HK-2 (cell line): ENCODE measurements around the gene ESRRB.

ENCODE experiments used
- DNase-seq: peaks from one replicate; pipeline ENCODE4 v3.0.0-alpha.2; 2018; ENCODE audit not compliant: unreplicated experiment

The ESRRB gene

DNA sequence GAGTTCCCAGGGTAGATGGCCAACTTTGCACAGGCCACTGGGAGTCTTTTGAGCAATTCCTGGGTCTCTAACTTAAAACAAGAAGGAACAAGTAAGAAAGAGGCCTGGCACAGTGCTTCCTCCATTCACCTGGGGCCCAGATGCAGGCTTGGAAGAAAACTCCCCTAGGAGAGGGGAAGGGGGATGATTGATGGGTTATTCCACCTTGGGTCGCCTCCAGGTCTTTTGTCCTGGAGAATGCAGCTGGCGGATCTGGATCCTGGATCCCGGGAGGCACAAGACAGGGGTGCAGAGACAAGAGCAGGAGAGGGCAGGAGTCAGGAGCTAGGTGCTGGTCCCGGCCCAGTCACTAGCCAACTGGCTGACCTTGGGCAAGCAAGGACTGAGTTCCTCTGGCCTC lies 74.5 kb downstream of the ESRRB start:
- no peak for DNase-seq

DNA sequence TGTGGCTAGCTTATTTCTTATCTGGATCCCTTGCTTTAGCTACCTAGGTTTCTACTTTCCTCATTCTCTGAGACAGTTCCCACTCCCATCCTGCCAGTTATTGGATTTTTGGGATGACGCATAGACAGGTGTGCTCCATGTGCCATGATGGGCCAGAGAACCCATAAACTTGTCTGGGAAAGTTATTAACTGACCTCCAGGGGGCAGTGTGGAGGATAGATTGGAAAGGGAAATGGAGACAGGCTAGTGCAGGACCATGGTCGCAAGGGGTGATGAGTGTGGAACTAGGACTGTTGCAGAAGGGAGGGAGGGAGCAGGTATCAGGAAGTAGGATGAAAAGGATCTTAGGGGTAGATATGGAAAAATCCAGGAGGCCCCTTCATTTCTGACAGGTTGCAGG lies 80.3 kb downstream of the ESRRB start:
- no peak for DNase-seq

DNA sequence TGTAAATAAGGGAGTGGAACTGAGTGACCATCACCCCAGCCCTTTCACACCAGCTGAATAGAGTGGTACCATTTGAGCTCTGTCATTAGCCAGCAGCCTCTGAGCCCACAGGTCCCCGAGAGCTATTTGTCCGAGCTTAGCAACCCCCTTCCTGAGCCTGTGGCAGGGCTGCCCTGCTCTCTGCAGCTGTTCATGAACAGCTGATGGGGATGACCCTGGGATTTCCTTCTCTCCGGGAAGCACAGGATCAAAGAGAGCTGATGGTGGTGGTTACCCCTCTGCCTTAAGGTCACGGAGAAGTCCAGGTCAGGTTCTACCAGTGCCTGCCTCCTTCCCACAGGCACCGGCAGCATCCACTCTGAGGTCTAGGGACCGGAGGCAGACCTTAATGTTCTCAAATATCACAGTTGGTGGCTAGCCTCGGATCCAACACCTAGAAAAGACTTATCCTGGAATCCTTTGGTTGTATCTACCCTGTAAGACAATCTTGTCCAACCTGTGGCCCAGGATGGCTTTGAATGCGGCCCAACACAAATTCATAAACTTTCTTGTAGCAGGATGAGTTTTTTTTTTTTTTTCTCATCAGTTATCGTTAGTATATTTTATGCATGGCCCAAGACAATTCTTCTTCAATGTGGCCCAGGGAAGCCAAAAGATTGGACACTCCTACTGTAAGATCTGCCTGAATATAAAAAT lies 81.1 kb downstream of the ESRRB start:
- DNase-seq: no peak

- DNase-seq: no peak
Measured at GRCh38 chr14:76457841-76458240, 81.9 kb downstream of the ESRRB start.

DNA sequence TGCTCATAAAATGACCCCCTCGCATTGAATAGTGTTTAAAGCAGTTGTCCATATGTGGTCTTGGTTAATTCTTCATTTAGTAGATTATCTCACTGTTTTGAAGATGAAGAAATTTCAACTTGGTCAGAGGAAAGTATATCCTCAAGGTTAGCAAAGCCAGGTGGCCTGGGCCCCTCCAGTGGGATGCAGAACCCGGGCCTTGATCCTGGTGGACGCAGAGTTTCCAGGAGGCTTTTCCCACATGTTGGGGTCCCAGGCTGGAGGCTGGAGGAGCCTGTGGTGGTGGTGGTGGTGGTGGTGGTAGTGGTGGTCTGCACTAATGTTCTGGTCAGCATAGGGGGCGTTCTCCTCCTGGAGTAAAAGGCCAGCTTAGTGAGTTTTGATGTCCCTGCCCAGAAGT lies 85.9 kb downstream of the ESRRB start:
- no peak for DNase-seq

DNA sequence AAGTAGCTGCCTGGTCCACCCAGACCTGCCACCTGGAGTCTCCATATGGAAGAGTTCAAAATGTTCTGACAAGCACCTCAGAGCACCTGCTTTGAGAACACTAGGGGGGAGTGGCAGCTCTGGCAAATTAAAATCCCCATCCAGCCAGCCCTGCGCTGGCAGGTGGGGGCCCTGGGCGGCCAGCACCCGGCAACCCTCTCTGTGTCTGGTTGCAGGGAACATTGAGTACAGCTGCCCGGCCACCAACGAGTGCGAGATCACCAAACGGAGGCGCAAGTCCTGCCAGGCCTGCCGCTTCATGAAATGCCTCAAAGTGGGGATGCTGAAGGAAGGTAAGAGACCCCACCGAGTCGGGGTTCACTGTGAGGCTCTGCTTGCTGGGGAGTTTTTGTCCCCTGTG lies 86.4 kb downstream of the ESRRB start:
- DNase-seq: no peak

DNA sequence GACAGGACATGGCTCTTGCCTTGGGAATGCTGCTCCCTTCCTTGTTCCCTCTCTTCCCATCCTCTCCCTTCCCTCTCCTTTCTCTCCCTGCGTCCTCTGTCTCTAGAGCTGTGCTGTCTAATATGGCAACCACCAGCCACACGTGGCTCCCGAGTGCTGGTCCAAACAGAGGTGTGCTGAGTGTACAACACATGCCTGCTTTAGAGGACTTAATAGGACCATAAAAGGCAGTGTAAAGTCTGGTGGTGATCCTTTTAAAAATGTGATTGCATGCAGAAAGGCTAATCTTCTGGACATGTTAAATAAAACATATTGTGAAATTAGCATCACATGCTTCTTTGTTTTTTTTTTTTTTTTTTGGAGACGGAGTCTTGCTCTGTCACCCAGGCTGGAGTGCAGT lies 87.2 kb downstream of the ESRRB start:
- no peak for DNase-seq

- DNase-seq: no peak
Measured at GRCh38 chr14:76464856-76465255, 88.9 kb downstream of the ESRRB start.

- DNase-seq: no peak
Measured at GRCh38 chr14:76465664-76466063, 89.7 kb downstream of the ESRRB start.

- no peak for DNase-seq
Measured at GRCh38 chr14:76467711-76468155, 91.8 kb downstream of the ESRRB start.

DNA sequence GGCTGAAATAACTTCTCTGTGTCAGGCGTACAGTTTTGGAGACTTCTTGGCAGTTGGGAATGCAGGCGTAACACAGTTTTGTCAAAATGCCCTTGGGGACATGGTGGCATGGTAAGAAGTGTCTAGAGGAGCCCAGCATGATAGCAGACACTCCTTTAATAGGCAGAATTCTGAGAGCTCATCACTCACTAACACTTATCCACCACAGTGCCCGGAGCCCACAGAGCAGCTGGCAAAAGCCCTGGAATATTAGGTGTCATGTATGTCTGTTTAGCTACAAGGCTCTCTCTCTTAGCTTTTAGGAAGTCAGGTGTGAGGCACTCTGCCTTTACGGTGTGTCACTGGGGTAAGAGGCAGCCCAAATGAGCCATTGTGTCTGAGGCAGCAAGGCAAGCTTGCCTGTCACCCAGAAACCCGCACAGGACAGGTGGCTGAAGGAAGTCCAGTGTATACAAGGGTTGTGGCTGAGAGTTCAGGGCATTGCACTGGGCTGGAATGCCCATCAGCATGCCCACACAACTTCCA lies 96.3 kb downstream of the ESRRB start:
- DNase-seq: no peak

DNA sequence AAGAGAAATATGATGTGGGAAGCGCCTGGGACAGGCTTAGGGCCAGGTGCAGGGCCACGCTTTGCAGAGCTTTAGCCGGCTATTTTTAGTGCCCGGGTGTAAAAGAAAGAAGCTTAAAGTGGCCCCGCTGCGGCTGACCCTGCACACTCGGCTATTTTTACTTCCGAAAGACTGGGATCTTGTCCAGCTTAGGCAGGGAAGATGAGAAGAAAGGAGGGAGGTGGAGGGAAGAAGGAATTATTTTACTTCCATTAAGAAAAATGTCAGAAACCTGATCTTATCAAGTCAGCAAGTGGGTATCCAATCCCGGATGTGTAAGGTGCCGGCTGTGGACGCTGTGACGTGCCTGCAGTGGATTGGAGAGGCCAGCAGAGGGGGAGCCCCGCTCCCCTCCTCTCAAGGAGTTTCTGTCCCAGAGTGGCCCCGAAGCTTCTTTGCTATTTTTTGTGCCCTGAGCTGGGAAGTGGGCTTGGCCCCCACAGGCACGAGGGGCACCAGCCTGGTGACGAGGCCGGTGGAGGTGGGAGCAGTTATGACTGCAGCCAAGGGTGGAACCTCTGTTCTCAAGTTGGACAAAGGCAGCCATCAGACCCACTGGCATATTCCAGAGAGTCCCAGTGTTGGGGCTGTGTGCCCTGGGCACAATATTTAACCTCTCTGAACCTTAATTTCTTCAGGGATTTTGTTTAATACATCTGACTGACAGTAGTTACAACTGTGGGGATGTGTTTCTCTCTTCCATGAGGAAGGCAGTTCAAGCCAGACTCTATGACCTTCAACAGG lies 97.7 kb downstream of the ESRRB start:
- DNase-seq: no peak

DNA sequence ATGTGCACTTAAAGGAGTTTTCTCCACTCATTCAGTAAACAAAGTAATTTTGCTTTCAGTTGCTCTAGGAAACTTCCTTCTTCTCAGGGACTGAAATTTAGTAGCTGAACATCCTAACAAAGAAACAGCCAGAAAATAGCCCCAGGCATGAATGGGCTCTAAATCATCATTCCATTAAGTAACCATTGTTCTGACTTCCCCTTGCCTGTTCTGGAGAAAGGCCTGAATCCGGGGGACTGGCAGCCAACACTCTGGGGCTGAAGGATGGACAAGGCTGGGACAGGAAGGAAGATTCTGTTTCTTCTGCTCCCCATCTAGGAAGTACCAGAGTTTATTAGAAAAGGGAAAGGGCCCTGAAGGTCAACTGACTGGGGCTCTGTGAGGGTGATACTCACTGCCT lies 104.5 kb downstream of the ESRRB start:
- DNase-seq: no peak

DNA sequence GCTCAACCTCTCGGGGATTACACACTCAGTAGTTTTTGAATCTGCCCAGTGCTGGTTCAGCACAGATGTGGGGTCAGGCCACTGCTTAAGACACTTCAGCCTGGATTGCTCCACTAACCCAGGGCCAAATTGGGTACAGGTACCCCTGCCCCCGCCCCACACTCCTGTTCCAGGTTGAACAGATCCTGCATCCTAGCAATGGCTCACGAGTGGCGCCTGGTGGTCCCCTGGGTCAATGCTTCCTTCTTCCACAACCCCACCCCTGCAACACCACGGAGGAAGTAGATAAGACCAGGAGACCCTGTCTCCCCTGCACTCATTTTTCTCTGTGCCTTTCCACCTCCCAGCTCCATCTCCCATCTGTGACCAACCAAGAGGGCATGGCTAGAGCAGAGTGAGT lies 108.4 kb downstream of the ESRRB start:
- DNase-seq: no peak

- no peak for DNase-seq
Measured at GRCh38 chr14:76486251-76486743, 110.4 kb downstream of the ESRRB start.

DNA sequence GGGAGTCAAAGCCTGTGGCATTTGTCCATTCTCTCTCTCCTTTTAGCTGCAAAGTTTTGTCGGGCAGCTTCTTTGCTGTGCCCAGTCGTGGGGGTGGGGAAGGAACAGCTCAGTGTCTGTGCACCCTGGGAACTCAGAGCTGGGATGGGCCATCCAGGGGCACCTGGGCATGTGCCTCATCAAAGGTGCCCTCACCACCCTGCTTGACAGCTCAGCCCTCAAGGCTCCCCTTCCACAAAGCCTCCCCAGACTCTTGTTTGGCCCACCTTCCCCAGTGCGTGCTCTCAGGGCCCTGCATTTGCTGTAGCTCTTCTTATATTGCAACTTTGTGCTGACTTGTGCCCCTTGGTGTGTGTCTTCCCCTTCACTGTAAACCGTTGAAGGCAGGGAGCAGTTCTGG lies 112.6 kb downstream of the ESRRB start:
- DNase-seq: no peak

- DNase-seq: no peak
Measured at GRCh38 chr14:76489667-76490066, 113.7 kb downstream of the ESRRB start.

DNA sequence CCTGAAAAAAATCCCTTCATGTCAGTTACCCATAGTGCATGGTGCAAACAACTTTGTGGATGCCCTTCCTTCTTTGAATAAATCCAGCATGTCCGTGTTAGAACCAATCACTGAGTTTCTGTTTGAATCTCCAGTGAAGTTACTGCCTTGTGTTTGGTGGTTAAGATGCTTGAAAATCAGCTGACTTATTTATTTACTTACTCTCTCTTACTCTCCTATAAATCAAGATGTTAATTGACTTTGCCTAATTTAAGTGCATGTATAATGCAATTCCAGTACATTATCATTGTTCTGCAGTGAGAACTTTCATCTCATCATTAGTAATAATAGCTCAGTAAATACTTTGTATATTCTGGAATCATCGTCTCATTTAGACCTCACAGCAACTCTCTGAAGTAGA lies 114.2 kb downstream of the ESRRB start:
- no peak for DNase-seq

DNA sequence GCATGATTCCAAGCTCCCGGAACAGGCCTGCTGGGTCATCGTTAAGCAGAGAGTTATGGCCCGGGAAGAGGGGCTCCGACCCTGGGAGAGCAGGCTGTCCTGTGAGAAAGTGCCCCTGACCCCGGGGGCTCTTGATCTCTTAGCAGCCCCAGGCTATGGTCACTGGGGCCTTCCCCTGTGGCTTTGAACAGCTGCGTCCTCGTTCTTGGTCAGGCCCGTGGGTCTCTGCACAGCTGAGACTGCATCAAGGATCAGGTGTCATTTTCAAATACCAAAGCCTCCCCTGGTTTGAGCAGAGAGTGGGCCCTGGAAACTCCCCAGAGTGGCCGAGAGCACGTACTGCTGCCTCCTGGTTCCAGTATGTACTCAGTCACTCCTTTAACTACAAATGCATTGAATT lies 114.8 kb downstream of the ESRRB start:
- DNase-seq: no peak

GRCh38 chr14:76491172-76491930 lies 115.4 kb downstream of the ESRRB start:
- no peak for DNase-seq

DNA sequence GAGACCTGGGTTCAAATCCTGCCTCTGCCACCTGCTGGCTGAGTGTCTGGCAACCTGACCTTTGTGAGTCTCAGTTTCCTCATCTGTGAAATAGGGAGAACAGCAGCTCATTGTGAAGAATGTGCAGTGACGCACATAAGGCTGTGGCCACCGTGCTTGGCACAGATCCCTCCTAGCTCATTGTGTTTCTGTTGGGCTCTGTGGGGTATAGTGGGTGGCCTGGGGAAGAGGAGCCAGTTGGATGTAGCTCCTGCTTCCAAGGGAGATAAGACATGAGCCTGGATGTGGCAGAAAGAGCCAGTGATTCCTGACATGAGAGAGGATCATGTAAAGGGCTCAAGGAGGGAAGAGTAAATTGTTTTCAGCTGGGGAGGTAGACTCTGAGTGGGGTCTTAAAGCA lies 120.0 kb downstream of the ESRRB start:
- DNase-seq: no peak

GRCh38 chr14:76496595-76496994 lies 120.7 kb downstream of the ESRRB start:
- DNase-seq: no peak
